Right lobe of liver (tissue), 4 donors: Measurements from ENCODE around the gene MBOAT2.

Experiments
- CTCF ChIP-seq, 4 donors: fragments of 200-600 bp in 3 of 4; fragments of 450-650 bp in 1 of 4; IDR thresholded peaks; one replicate each; pipeline versions ENCODE4 v1.5.1 to v1.8.0; 2016 to 2022; ENCODE audit warnings: antibody characterized with exemption in 4 of 4, mild to moderate bottlenecking in 2 of 4
- POLR2A ChIP-seq: fragments of 450-650 bp; IDR thresholded peaks from one replicate; pipeline ENCODE4 v1.6.1; 2017; ENCODE audit warnings: antibody characterized with exemption, mild to moderate bottlenecking
- donor health status: DM: no; HTN: no; CAD: no.
- donor health status: DM: no; HTN: no; CAD: no.
- donor health status: DM: no; HTN: yes; CAD: no.

DNA sequence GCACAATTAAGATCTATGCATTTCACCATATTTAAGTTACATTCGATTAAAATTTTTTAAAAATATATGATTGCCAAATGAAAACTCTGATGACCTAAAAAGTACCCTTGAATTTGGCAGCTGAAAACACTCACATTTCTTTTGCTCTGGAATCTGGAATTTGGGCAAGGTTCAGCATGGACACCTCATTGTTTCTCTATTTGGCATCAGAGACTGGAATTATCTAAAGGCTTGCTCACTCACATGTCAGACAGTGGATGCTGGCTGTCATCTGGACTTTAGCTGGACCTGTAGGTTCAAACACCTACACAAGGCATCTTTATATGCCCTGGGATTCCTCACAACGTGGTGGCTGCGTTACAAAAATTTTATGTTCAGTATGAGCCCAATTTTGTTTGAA, 16.1 kb downstream of the MBOAT2 start:
- TF ChIP-seq CTCF (IDR thresholded peaks at IDR 0.05) = no peak
- TF ChIP-seq POLR2A = no peak
